ENCODE measurements around the gene NUDT21.
A peak's percentile ranks its signal among the peaks of the same experiment; 100 is the strongest.
"Not testable (repeated sequence)": the region's sequence is repeated elsewhere in the genome, so short reads cannot be mapped to it uniquely, and the experiment has no call there.

Gene NUDT21

GRCh38 chr16:56414366-56414765 is 36.8 kb downstream of the NUDT21 start:
- no peak for DNase-seq

GRCh38 chr16:56413381-56413780 is 37.8 kb downstream of the NUDT21 start:
- DNase-seq = no peak

GRCh38 chr16:56411624-56412023 is 39.5 kb downstream of the NUDT21 start:
- DNase-seq = no peak

- DNase-seq = no peak
Measured at GRCh38 chr16:56411123-56411522, 40.0 kb downstream of the NUDT21 start.

GRCh38 chr16:56409195-56409594 is 41.9 kb downstream of the NUDT21 start:
- no peak for DNase-seq

GRCh38 chr16:56408379-56409098 is 42.6 kb downstream of the NUDT21 start:
- no peak for DNase-seq

- DNase-seq = no peak
Measured at GRCh38 chr16:56405977-56406672, 45.0 kb downstream of the NUDT21 start.

- no peak for DNase-seq
Measured at GRCh38 chr16:56401482-56401881, 49.6 kb downstream of the NUDT21 start.

- DNase-seq = no peak
Measured at GRCh38 chr16:56400458-56400857, 50.7 kb downstream of the NUDT21 start.

- no peak for DNase-seq
Measured at GRCh38 chr16:56399486-56399885, 51.6 kb downstream of the NUDT21 start.

GRCh38 chr16:56399047-56399446 is 52.1 kb downstream of the NUDT21 start:
- DNase-seq = no peak

GRCh38 chr16:56396724-56397123 is 54.4 kb downstream of the NUDT21 start:
- DNase-seq = not testable (repeated sequence)

- DNase-seq = peak; percentile 38 to 75
Measured at GRCh38 chr16:56389554-56389953, 61.6 kb downstream of the NUDT21 start.

GRCh38 chr16:56388209-56388608 is 62.9 kb downstream of the NUDT21 start:
- DNase-seq = no peak

GRCh38 chr16:56387396-56387795 is 63.7 kb downstream of the NUDT21 start:
- no peak for DNase-seq

GRCh38 chr16:56384074-56384721 is 66.9 kb downstream of the NUDT21 start:
- no peak for DNase-seq

GRCh38 chr16:56382901-56383355 is 68.2 kb downstream of the NUDT21 start:
- DNase-seq = no peak

GRCh38 chr16:56382459-56382858 is 68.7 kb downstream of the NUDT21 start:
- DNase-seq = no peak

- not testable (repeated sequence) for DNase-seq
Measured at GRCh38 chr16:56380778-56381485, 70.2 kb downstream of the NUDT21 start.
